Activated naive CD4-positive, alpha-beta T cell treated with anti-CD3 and anti-CD28 coated beads, Interleukin-2, amount 50 U/mL, for 24 hours (primary cell): ENCODE measurements around the gene WHAMM.
"Not testable (repeated sequence)": the region's sequence is repeated elsewhere in the genome, so short reads cannot be mapped to it uniquely, and the experiment has no call there.

Source experiments
- H3K27ac Mint-ChIP-seq: one replicate; pipeline ENCODE4 v1.8.0; 2021; ENCODE audit warnings: mild to moderate bottlenecking, mixed read lengths
- H3K27me3 Mint-ChIP-seq: one replicate; pipeline ENCODE4 v1.8.0; 2021; ENCODE audit warnings: mixed read lengths
- H3K36me3 Mint-ChIP-seq: one replicate; pipeline ENCODE4 v1.8.0; 2021; ENCODE audit warnings: mixed read lengths
- H3K4me1 Mint-ChIP-seq: one replicate; pipeline ENCODE4 v1.8.0; 2021; ENCODE audit warnings: mixed read lengths
- H3K4me3 Mint-ChIP-seq: one replicate; pipeline ENCODE4 v1.8.0; 2021; ENCODE audit warnings: mild to moderate bottlenecking, mixed read lengths
- H3K9me3 Mint-ChIP-seq: one replicate; pipeline ENCODE4 v1.8.0; 2021; ENCODE audit warnings: mixed read lengths

The WHAMM gene

DNA sequence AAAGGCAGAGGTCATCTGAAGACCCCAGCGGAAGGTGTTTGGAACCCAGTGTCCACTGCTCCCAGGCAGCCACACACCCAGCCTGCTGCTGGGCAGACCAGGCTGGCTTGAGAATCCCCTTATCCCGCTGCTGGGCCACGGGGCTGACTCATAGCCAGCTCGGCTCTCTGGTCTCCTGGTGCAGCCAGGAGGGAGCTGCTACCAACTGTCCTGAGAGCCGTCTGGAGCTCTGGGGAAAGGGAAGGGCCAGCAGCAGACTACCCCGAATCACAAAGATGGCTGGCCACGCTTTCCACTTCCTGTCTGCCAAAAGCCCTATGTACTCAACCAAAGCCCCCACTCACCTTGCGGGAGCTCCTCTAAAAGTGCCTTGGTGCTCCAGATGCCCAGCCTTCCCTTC is 38.3 kb downstream of the WHAMM start:
- Mint-ChIP-seq H3K27me3 (no peaks in the 10 kb centered on the region), H3K4me1 (peaks cover 19% of the 10 kb centered on the region), H3K27ac (no peak overlapping the region), H3K4me3 (no peak overlapping the region), H3K36me3 (no peaks in the 10 kb centered on the region), H3K9me3 (no peaks in the 10 kb centered on the region)

GRCh38 chr15:82848241-82848993 is 39.0 kb downstream of the WHAMM start:
- Mint-ChIP-seq H3K9me3 (no peaks in the 10 kb centered on the region), H3K27me3 (no peaks in the 10 kb centered on the region), H3K4me1 (peaks cover 22% of the 10 kb centered on the region), H3K4me3 (no peak overlapping the region), H3K36me3 (no peaks in the 10 kb centered on the region), H3K27ac (no peak overlapping the region)

- H3K4me1 Mint-ChIP-seq, result peaks cover 21% of the 10 kb centered on the region
- no peaks in the 10 kb centered on the region for H3K9me3 Mint-ChIP-seq
- H3K4me3 Mint-ChIP-seq, result peak overlapping the region; percentile 13
- no peaks in the 10 kb centered on the region for H3K27me3 Mint-ChIP-seq
- H3K27ac Mint-ChIP-seq, result no peak overlapping the region
- H3K36me3 Mint-ChIP-seq, result no peaks in the 10 kb centered on the region
These were observed 40.4 kb downstream of the WHAMM start for GRCh38 chr15:82849556-82850512.

- H3K27me3 Mint-ChIP-seq, result no peaks in the 10 kb centered on the region
- H3K4me3 Mint-ChIP-seq, result no peak overlapping the region
- H3K4me1 Mint-ChIP-seq, result peaks cover 16% of the 10 kb centered on the region
- no peak overlapping the region for H3K27ac Mint-ChIP-seq
- no peaks in the 10 kb centered on the region for H3K36me3 Mint-ChIP-seq
- no peaks in the 10 kb centered on the region for H3K9me3 Mint-ChIP-seq
These were observed 41.3 kb downstream of the WHAMM start for GRCh38 chr15:82850731-82851130.

DNA sequence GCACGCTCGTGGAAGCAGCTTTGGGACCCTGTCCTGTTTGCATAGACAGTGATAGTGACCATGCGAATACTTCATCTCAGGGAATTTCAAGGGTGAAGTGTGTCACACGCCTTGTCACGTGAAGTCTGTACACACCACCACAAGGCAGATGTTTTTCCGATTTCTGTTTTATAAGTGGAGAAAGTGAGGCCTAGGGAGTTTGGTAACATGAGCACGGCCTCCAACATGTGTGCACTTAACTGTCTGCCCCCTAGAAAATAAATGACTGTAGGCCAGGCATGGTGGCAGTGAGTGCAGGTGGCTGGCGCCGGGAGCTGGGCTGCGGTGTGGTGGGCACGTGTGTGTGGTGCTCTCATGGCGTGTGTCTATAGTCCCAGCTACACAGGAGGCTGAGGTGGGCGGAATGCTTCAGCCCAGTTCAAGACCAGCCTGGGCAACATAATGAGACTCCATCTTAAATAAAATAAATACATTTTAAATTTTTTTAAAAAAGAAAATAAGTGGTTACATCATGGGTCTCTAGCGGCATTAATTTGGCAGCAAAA is 42.0 kb downstream of the WHAMM start:
- Mint-ChIP-seq H3K27me3 (no peaks in the 10 kb centered on the region), H3K9me3 (no peaks in the 10 kb centered on the region), H3K27ac (no peak overlapping the region), H3K36me3 (no peaks in the 10 kb centered on the region), H3K4me3 (no peak overlapping the region), H3K4me1 (peaks cover 21% of the 10 kb centered on the region)

DNA sequence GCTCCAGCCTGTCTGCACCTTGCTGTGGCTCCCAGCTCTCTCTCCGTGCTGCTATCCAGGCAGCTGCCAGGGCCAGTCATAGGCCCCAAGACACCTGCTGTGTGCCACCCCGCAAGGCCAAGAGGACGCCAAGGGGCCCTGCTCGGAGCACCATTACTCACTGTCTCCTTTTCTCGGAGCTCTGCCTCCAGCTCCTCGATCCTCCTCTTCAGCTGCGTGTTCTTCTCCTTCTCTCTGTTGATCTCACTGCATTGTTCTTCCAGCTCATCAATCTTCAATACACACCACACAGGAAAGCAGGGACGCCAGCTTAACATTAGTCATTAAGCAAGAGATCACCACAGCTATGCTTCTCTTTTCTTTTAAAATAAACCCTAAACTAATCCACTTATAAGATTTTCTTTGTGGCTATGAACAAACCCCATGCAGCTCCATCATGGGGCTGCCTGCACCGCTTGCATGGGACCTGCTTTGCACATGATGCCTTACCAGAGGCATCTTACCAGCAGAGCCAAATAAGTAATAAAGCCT is 42.6 kb downstream of the WHAMM start:
- Mint-ChIP-seq H3K4me3 (no peak overlapping the region), H3K9me3 (no peaks in the 10 kb centered on the region), H3K36me3 (no peaks in the 10 kb centered on the region), H3K27ac (no peak overlapping the region), H3K4me1 (peaks cover 21% of the 10 kb centered on the region), H3K27me3 (no peaks in the 10 kb centered on the region)

DNA sequence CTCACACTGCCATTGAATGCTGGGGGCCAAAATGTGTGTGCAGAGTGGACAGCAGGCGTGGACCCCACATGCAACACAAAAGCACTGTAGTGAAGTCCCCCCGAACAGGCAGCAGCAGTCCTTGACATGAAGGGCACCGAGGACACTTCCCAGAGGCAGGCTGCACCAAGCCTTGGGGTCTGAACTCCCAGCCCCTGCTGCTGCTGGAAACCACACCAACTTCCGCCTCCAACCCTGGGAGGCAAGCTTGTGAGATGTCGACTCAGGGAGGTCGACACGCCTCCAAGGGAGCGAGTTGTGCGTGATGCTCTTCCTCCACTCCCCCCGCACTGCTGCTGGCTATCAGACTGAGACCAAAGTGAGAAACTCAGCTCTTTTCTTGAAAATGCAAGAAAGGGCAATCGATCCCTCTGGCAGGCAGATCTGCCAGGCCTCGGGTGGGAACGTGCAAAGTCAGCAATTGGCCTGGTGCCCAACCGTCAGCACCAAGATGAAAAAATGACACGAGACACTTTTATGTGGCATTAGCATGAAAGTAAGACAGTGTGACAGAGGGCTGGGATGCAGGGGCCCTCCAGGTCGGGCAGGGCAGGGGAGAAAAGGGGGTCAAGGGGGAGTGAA is 43.6 kb downstream of the WHAMM start:
- H3K4me3 Mint-ChIP-seq, result no peak overlapping the region
- H3K9me3 Mint-ChIP-seq, result no peaks in the 10 kb centered on the region
- peaks cover 21% of the 10 kb centered on the region for H3K4me1 Mint-ChIP-seq
- H3K27ac Mint-ChIP-seq, result no peak overlapping the region
- no peaks in the 10 kb centered on the region for H3K27me3 Mint-ChIP-seq
- no peaks in the 10 kb centered on the region for H3K36me3 Mint-ChIP-seq

DNA sequence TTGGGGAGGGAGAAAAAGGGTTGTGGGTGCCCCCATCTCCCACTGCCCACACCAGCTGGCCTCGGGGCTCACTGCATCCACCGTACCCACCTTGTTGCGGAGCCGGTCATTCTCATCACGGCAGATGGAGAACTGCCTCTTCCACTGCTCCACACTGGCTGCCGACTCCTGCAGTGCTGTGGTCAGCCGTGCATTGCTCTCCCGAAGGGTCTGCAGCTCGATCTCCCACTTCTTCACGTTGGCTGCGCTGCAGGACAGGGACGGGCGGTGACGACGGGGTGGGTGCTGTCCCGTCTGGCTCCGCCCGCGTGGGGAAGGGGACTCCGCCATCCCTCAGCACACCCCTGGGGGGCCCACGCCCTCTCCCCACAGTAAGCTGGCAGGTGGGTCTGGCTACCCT is 45.1 kb downstream of the WHAMM start:
- Mint-ChIP-seq H3K36me3 (no peaks in the 10 kb centered on the region), H3K27ac (no peak overlapping the region), H3K4me3 (no peak overlapping the region), H3K9me3 (no peaks in the 10 kb centered on the region), H3K27me3 (no peaks in the 10 kb centered on the region), H3K4me1 (peaks cover 17% of the 10 kb centered on the region)

GRCh38 chr15:82855286-82856100 is 46.1 kb downstream of the WHAMM start:
- H3K27ac Mint-ChIP-seq, result no peak overlapping the region
- no peaks in the 10 kb centered on the region for H3K9me3 Mint-ChIP-seq
- H3K36me3 Mint-ChIP-seq, result no peaks in the 10 kb centered on the region
- H3K4me1 Mint-ChIP-seq, result peaks cover 11% of the 10 kb centered on the region
- no peak overlapping the region for H3K4me3 Mint-ChIP-seq
- H3K27me3 Mint-ChIP-seq, result no peaks in the 10 kb centered on the region

- Mint-ChIP-seq H3K4me1 (peaks cover 15% of the 10 kb centered on the region), H3K9me3 (no peaks in the 10 kb centered on the region), H3K27ac (no peak overlapping the region), H3K36me3 (no peaks in the 10 kb centered on the region), H3K27me3 (no peaks in the 10 kb centered on the region), H3K4me3 (no peak overlapping the region)
These were observed 47.2 kb downstream of the WHAMM start for GRCh38 chr15:82856397-82857170.

DNA sequence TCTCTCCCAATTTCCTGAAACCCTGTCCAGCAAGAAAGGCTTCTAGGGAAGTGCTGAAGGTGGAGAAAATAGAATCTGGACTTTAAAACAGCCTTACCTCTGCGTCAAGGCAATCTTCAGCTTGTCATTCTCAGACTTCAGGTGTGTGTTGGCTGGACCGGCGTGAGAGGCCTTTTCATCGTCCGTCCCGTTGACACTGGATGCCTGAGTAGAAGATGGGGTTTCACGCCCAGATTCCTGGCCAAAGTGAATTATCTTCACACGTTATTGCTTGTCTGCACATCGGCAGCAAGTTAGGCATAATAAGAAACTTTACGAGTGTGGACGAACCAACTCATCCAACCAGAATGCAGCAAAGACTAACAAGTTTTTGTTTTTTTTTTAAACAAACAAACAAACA is 49.5 kb downstream of the WHAMM start:
- Mint-ChIP-seq H3K27ac (no peak overlapping the region), H3K9me3 (no peaks in the 10 kb centered on the region), H3K36me3 (no peaks in the 10 kb centered on the region), H3K4me1 (peaks cover 9% of the 10 kb centered on the region), H3K27me3 (no peaks in the 10 kb centered on the region), H3K4me3 (no peak overlapping the region)

- Mint-ChIP-seq H3K27me3 (no peaks in the 10 kb centered on the region), H3K4me3 (no peak overlapping the region), H3K27ac (no peak overlapping the region), H3K9me3 (no peaks in the 10 kb centered on the region), H3K36me3 (no peaks in the 10 kb centered on the region), H3K4me1 (peaks cover 4% of the 10 kb centered on the region)
These were observed 53.5 kb downstream of the WHAMM start for GRCh38 chr15:82862886-82863285.

GRCh38 chr15:82864967-82865366 is 55.5 kb downstream of the WHAMM start:
- Mint-ChIP-seq H3K4me1 (peaks cover 4% of the 10 kb centered on the region), H3K4me3 (no peak overlapping the region), H3K36me3 (no peaks in the 10 kb centered on the region), H3K27ac (no peak overlapping the region), H3K9me3 (no peaks in the 10 kb centered on the region), H3K27me3 (no peaks in the 10 kb centered on the region)

GRCh38 chr15:82865581-82865980 is 56.2 kb downstream of the WHAMM start:
- H3K27me3 Mint-ChIP-seq, H3K36me3 Mint-ChIP-seq, H3K27ac Mint-ChIP-seq, H3K4me3 Mint-ChIP-seq, H3K9me3 Mint-ChIP-seq, H3K4me1 Mint-ChIP-seq: not testable (repeated sequence)
